ENCODE results near the gene ECE1. TPM values are rescaled to one million over a fixed set of nuclear protein-coding genes. Genes with fewer than 3 reads are reported as not detected.

ECE1 gene
- total and polyA plus RNA-seq, 10 of the 15 experiments (the other 5 are each of a cell fraction or from before 2014, with no cell fraction given), result 0.97 to 81.0 (median 37.0) TPM

- no peak overlapping the region for H3K27ac ChIP-seq (ENCODE audit: control insufficient read depth, insufficient read depth)
- H3K36me3 ChIP-seq (ENCODE audit: control insufficient read depth in 2 of 2, insufficient read depth in 2 of 2, low read length in 1 of 2), result peaks cover 0 to under 1% of the 10 kb centered on the region in 2 experiments; a peak in 2 of 4 replicates
- in situ Hi-C loops (cut with MboI), result no loop called here
- H4K20me1 ChIP-seq (ENCODE audit: control insufficient read depth, insufficient read depth), result peaks cover 3% of the 10 kb centered on the region
- no peaks in the 10 kb centered on the region for H3K27me3 ChIP-seq (replicated peaks in 1 of 2; ENCODE audit: control insufficient read depth in 2 of 2, insufficient read depth in 2 of 2, low read length in 1 of 2)
- SMC1A ChIA-PET (ENCODE audit: uncharacterized antibody, unreplicated experiment), result interaction anchor here (1.0 to 1.1 kb wide), 2 partner anchors 19 to 47 kb away, joined by 5 read pairs; no protein-coding TSS in a partner anchor
- RAD21 ChIA-PET (ENCODE audit: unreplicated experiment), result no interaction called here
- ATAC-seq, result no peak
- H3K9me3 ChIP-seq (replicated peaks; ENCODE audit: control insufficient read depth, insufficient read depth, low read length), result no peaks in the 10 kb centered on the region
- WGBS (ENCODE audit: insufficient coverage, insufficient replicate concordance, low lambda C conversion rate, missing lambda C conversion rate), result 34% methylated on average over 8 of the region's 8 CpGs
- no peak for DNase-seq (ENCODE audit: low read depth, low spot score)
- TF ChIP-seq ZSCAN29 (IDR thresholded peaks at IDR 0.05) (no peak), NBN (IDR thresholded peaks at IDR 0.05) (0 out of 2 replicates have a peak, but pooled peaks have one; percentile 12)
- FAIRE-seq, result no peak
- CTCF ChIA-PET, result interaction anchor here (1.0 to 19.3 kb wide), 2 partner anchors 18 to 79 kb away, joined by 3 to 131 read pairs; no protein-coding TSS in a partner anchor
- peak overlapping the region; percentile 80; the same call in 1 of the 2 replicates for H3K4me3 ChIP-seq
- intact Hi-C loops (cut with micrococcal nuclease; ENCODE audit: unreplicated experiment), result no loop called here
- peak overlapping the region; percentile 87 for H3K4me2 ChIP-seq (ENCODE audit: control insufficient read depth, insufficient read depth)
- BruUV-seq (replicated peaks), result no TSS peak
- peaks cover 52% of the 10 kb centered on the region for H3K4me1 ChIP-seq (ENCODE audit: control insufficient read depth, insufficient read depth, low read length)
- H3K9ac ChIP-seq (ENCODE audit: control insufficient read depth, insufficient read depth, low read length), result peak overlapping the region; percentile 51
- H2AFZ ChIP-seq (ENCODE audit: control insufficient read depth, low read depth, low read length), result no peak overlapping the region
- POLR2A ChIA-PET, result interaction anchor here (0.6 to 7.0 kb wide), 3 partner anchors 35 to 304 kb away, joined by 3 to 71 read pairs (median 14); no protein-coding TSS in a partner anchor
- H3K79me2 ChIP-seq (ENCODE audit: control insufficient read depth, insufficient read depth, low read length), result no peaks in the 10 kb centered on the region; the same call in 1 of the 2 replicates
Observed at GRCh38 chr1:21289127-21289526, 1.1 kb downstream of the ECE1 start.

- Histone ChIP-seq H3K9me3 (replicated peaks; ENCODE audit: control insufficient read depth, insufficient read depth, low read length) (no peaks in the 10 kb centered on the region), H4K20me1 (ENCODE audit: control insufficient read depth, insufficient read depth) (peaks cover 6% of the 10 kb centered on the region), H3K4me2 (ENCODE audit: control insufficient read depth, insufficient read depth) (peak overlapping the region; percentile 23; the same call in 1 of the 2 replicates), H3K27ac (ENCODE audit: control insufficient read depth, insufficient read depth) (no peak overlapping the region), H3K9ac (ENCODE audit: control insufficient read depth, insufficient read depth, low read length) (no peak overlapping the region), H3K27me3 (replicated peaks in 1 of 2; ENCODE audit: control insufficient read depth in 2 of 2, insufficient read depth in 2 of 2, low read length in 1 of 2) (no peaks in the 10 kb centered on the region), H3K36me3 (ENCODE audit: control insufficient read depth in 2 of 2, insufficient read depth in 2 of 2, low read length in 1 of 2) (peaks cover 0 to 3% of the 10 kb centered on the region in 2 experiments; a peak in 2 of 4 replicates), H3K4me3 (no peak overlapping the region), H3K4me1 (ENCODE audit: control insufficient read depth, insufficient read depth, low read length) (peaks cover 42% of the 10 kb centered on the region), H2AFZ (ENCODE audit: control insufficient read depth, low read depth, low read length) (no peak overlapping the region), H3K79me2 (ENCODE audit: control insufficient read depth, insufficient read depth, low read length) (no peaks in the 10 kb centered on the region; the same call in 1 of the 2 replicates)
- in situ Hi-C loops (cut with MboI), result no loop called here
- SMC1A ChIA-PET (ENCODE audit: uncharacterized antibody, unreplicated experiment), result interaction anchor here (1.1 to 1.3 kb wide), 2 partner anchors 18 to 81 kb away, joined by 3 to 4 read pairs; no protein-coding TSS in a partner anchor
- WGBS (ENCODE audit: insufficient coverage, insufficient replicate concordance, low lambda C conversion rate, missing lambda C conversion rate), result 56% methylated on average over 8 of the region's 8 CpGs
- TF ChIP-seq RAD21 (IDR thresholded peaks at IDR 0.05; ENCODE audit: insufficient read depth, low read depth, low read length) (no peak), CEBPZ (IDR thresholded peaks at IDR 0.05; ENCODE audit: low read depth, low read length) (no peak), SIN3A (IDR thresholded peaks at IDR 0.05; ENCODE audit: low read depth, low read length) (no peak), TBL1XR1 (IDR thresholded peaks at IDR 0.05; ENCODE audit: low read depth, low read length) (no peak), SIX5 (IDR thresholded peaks at IDR 0.05; ENCODE audit: low read depth, low read length, severe bottlenecking) (no peak), SRF (IDR thresholded peaks at IDR 0.05; ENCODE audit: low read depth in 2 of 2, low read length in 2 of 2) (no peak)
- DNase-seq (ENCODE audit: low read depth, low spot score) (no peak), ATAC-seq (no peak), FAIRE-seq (no peak)
- RAD21 ChIA-PET (ENCODE audit: unreplicated experiment), result interaction anchor here (0.7 to 1.6 kb wide), 4 partner anchors 12 to 444 kb away, joined by 3 to 5 read pairs (median 4); no protein-coding TSS in a partner anchor
- intact Hi-C loops (cut with micrococcal nuclease; ENCODE audit: unreplicated experiment), result no loop called here
- POLR2A ChIA-PET, result interaction anchor here (0.6 to 1.1 kb wide), 4 partner anchors 33 to 236 kb away, joined by 3 to 5 read pairs (median 3); no protein-coding TSS in a partner anchor
- BruUV-seq (replicated peaks), result no TSS peak
- CTCF ChIA-PET, result interaction anchor here (0.6 to 19.3 kb wide), 7 partner anchors 17 to 81 kb away, joined by 3 to 131 read pairs (median 4); no protein-coding TSS in a partner anchor
Observed at GRCh38 chr1:21287905-21288514, 2.3 kb downstream of the ECE1 start.

All from GM12878 (cell line).